B cell (primary cell): ENCODE measurements around the gene TDRD12. TPM values are rescaled to one million over a fixed set of nuclear protein-coding genes. Genes with fewer than 3 reads are reported as not detected.

ENCODE experiments used
- ATAC-seq: fragments of 200-7000 bp; cut with Tn5 transposase; one replicate; pipeline ENCODE4 v1.10.0; 2021; ENCODE audit warnings: low read depth, mild to moderate bottlenecking, moderate number of reproducible peaks, moderate library complexity
- CTCF ChIA-PET: fragments of 350-600 bp; sonication (Branson Sonifier 250); formaldehyde crosslinking; loops from one replicate; lab custom pipeline; 2021; ENCODE audit warnings: antibody characterized with exemption, inconsistent platforms; lab: Charles Lee
- POLR2A ChIA-PET: fragments of 350-600 bp; sonication (Branson Sonifier 250); formaldehyde crosslinking; loops from one replicate; lab custom pipeline; 2021; ENCODE audit warnings: antibody characterized with exemption; lab: Charles Lee
- DNase-seq: peaks from one replicate; pipeline ENCODE4 v3.0.0; 2013
- H2AFZ ChIP-seq: 2 replicates; pipeline ENCODE4 v1.6.1; 2012; ENCODE audit warnings: mild to moderate bottlenecking, low read depth, low read length; ENCODE audit not compliant: insufficient read depth, poor library complexity, severe bottlenecking
- H3K27ac ChIP-seq, 2 donors: 1 replicate in 1 of 2; 2 replicates in 1 of 2; pipeline ENCODE4 v1.5.1; 2012 to 2013; ENCODE audit warnings: low read length in 2 of 2, mild to moderate bottlenecking in 2 of 2, moderate library complexity in 1 of 2
- H3K27me3 ChIP-seq, 4 experiments: fragments of 200-600 bp in 1 of 4; sonication (generic) in 1 of 4; replicated peaks in 1 of 4; 1 replicate in 2 of 4; 2 replicates in 2 of 4; pipeline versions ENCODE4 v1.6.1 to v1.7.0; 2013 to 2016; ENCODE audit warnings: low read length in 3 of 4, mild to moderate bottlenecking in 2 of 4, mixed read lengths in 1 of 4, moderate library complexity in 1 of 4; ENCODE audit not compliant: insufficient read depth in 4 of 4, control insufficient read depth in 3 of 4; ENCODE audit errors: control extremely low read depth in 1 of 4
- H3K36me3 ChIP-seq, 2 experiments: replicated peaks in 1 of 2; 1 replicate in 1 of 2; 2 replicates in 1 of 2; pipeline versions ENCODE4 v1.6.1 to v1.7.1; 2013; ENCODE audit warnings: low read length in 1 of 2; ENCODE audit not compliant: insufficient read depth in 2 of 2, control insufficient read depth in 1 of 2; ENCODE audit errors: control extremely low read depth in 1 of 2, extremely low read depth in 1 of 2
- H3K4me1 ChIP-seq, 2 donors: fragments of 200-600 bp in 1 of 2; sonication (generic) in 1 of 2; 1 replicate in 1 of 2; 2 replicates in 1 of 2; pipeline versions ENCODE4 v1.5.1 to v1.6.1; 2013 to 2017; ENCODE audit warnings: low read length in 2 of 2; ENCODE audit not compliant: control insufficient read depth in 2 of 2, insufficient read depth in 2 of 2
- H3K4me2 ChIP-seq: replicated peaks from 2 replicates; pipeline ENCODE3; 2012; ENCODE audit warnings: mild to moderate bottlenecking, low read depth, low read length; ENCODE audit not compliant: poor library complexity, severe bottlenecking
- H3K4me3 ChIP-seq, 5 experiments: fragments of 200-600 bp in 1 of 5; sonication (generic) in 1 of 5; 1 replicate in 3 of 5; 2 replicates in 2 of 5; pipeline versions ENCODE4 v1.5.1 to v1.7.0; 2011 to 2016; ENCODE audit warnings: low read length in 4 of 5, mild to moderate bottlenecking in 4 of 5, low read depth in 2 of 5, control low read depth in 1 of 5, moderate library complexity in 1 of 5; ENCODE audit not compliant: insufficient read depth in 1 of 5; ENCODE audit errors: control extremely low read depth in 1 of 5, extremely low read depth in 1 of 5
- H3K79me2 ChIP-seq: fragments of 200-600 bp; sonication (generic); one replicate; pipeline ENCODE4 v1.6.0; 2016; ENCODE audit warnings: low read length; ENCODE audit not compliant: control insufficient read depth, insufficient read depth
- H3K9ac ChIP-seq: fragments of 200-600 bp; sonication (generic); 2 replicates; pipeline ENCODE4 v1.6.1; 2017; ENCODE audit warnings: mild to moderate bottlenecking, low read length, moderate library complexity
- H3K9me3 ChIP-seq, 3 donors: one replicate each; pipeline versions ENCODE4 v1.6.1 to v1.7.1; 2013; ENCODE audit warnings: low read length in 2 of 3; ENCODE audit not compliant: control insufficient read depth in 2 of 3, insufficient read depth in 1 of 3; ENCODE audit errors: control extremely low read depth in 1 of 3
- H4K20me1 ChIP-seq: 2 replicates; pipeline ENCODE4 v1.6.0; 2012; ENCODE audit warnings: mild to moderate bottlenecking, low read length; ENCODE audit not compliant: insufficient read depth, control insufficient read depth, poor library complexity, severe bottlenecking
- H3K27ac Mint-ChIP-seq: one replicate; pipeline ENCODE4 v1.8.0; 2021; ENCODE audit warnings: mixed read lengths
- H3K27me3 Mint-ChIP-seq: one replicate; pipeline ENCODE4 v1.8.0; 2021; ENCODE audit warnings: mixed read lengths
- H3K4me1 Mint-ChIP-seq: one replicate; pipeline ENCODE4 v1.8.0; 2021; ENCODE audit warnings: mixed read lengths
- H3K4me3 Mint-ChIP-seq: one replicate; pipeline ENCODE4 v1.8.0; 2021; ENCODE audit warnings: mixed read lengths
- H3K9me3 Mint-ChIP-seq: one replicate; pipeline ENCODE4 v1.8.0; 2022; ENCODE audit warnings: mixed read lengths; ENCODE audit not compliant: insufficient read depth
- EZH2 ChIP-seq: IDR thresholded peaks from 2 replicates; pipeline ENCODE4 v1.6.1; 2012; ENCODE audit warnings: borderline replicate concordance, low read depth, mild to moderate bottlenecking, moderate library complexity, low read length; ENCODE audit not compliant: insufficient read depth, poor library complexity, severe bottlenecking
- whole genome bisulfite sequencing: methylation state at CpG from one replicate; pipeline ENCODE4 v1.1.5; 2013; ENCODE audit warnings: missing lambda C conversion rate; ENCODE audit not compliant: insufficient coverage; 5-methylcytosine and 5-hydroxymethylcytosine counted together
- intact Hi-C: fragments of 100-400 bp; cut with micrococcal nuclease; formaldehyde crosslinking; loops from one replicate; pipeline ENCODE4 v1.10.0; 2022
- polyA plus RNA-seq: library from polyadenylated mRNA; depleted of rRNA; stranded (reverse); fragments of >200 nt; gene quantifications from 2 replicates; pipeline ENCODE4 v1.2.3, GENCODE V29; 2012
- total RNA-seq, 2 donors: library from RNA; stranded (reverse); fragments of 120-200 nt in 1 of 2; gene quantifications; 1 replicate in 1 of 2; 2 replicates in 1 of 2; pipeline versions ENCODE4 v1.2.3 to v1.2.4, GENCODE V29; 2013 to 2022
- TF ChIP-seq, protein P1 (sequence below): fragments of 200-600 bp; IDR thresholded peaks from one replicate; pipeline ENCODE4 v1.8.0; 2022; ENCODE audit warnings: antibody characterized with exemption, mild to moderate bottlenecking

TDRD12 gene
- total and polyA plus RNA-seq, 2 donors (not counting 1 experiment from before 2014, with no cell fraction given), result 0.30 to 1.1 TPM

DNA sequence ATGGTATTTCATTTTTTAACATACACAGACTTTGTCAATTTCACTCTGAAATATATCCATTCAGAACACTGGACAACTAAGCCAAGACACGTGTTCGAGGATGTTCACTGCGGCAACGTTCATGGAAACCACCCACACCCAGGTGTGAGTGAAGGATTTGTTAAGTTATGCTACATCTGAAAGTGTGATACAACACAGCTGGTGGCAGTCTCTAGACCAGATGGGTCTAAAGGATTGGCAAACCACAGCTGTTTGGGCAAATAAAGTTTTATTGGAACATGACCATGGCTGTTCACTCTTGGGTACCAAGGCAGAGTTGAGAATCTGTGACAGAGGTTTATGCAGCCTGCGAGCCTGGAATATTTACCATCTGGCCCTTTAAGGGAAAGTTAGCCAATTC, 138.0 kb downstream of the TDRD12 start:
- Histone ChIP-seq H3K4me3 (no peak overlapping the region), H3K4me2 (no peak overlapping the region), H3K9me3 (no peaks in the 10 kb centered on the region), H3K4me1 (no peaks in the 10 kb centered on the region), H4K20me1 (no peaks in the 10 kb centered on the region), H2AFZ (no peak overlapping the region), H3K79me2 (no peaks in the 10 kb centered on the region), H3K27me3 (no peaks in the 10 kb centered on the region), H3K9ac (no peak overlapping the region), H3K36me3 (no peaks in the 10 kb centered on the region), H3K27ac (no peak overlapping the region)
- no peak overlapping the region for H3K4me3 Mint-ChIP-seq
- TF ChIP-seq, protein P1, sequence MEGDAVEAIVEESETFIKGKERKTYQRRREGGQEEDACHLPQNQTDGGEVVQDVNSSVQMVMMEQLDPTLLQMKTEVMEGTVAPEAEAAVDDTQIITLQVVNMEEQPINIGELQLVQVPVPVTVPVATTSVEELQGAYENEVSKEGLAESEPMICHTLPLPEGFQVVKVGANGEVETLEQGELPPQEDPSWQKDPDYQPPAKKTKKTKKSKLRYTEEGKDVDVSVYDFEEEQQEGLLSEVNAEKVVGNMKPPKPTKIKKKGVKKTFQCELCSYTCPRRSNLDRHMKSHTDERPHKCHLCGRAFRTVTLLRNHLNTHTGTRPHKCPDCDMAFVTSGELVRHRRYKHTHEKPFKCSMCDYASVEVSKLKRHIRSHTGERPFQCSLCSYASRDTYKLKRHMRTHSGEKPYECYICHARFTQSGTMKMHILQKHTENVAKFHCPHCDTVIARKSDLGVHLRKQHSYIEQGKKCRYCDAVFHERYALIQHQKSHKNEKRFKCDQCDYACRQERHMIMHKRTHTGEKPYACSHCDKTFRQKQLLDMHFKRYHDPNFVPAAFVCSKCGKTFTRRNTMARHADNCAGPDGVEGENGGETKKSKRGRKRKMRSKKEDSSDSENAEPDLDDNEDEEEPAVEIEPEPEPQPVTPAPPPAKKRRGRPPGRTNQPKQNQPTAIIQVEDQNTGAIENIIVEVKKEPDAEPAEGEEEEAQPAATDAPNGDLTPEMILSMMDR, result no peak
- TF ChIP-seq EZH2, result no peak
- no peaks in the 10 kb centered on the region for H3K9me3 Mint-ChIP-seq
- ATAC-seq, result no peak
- 100% methylated on average over 1 of the region's 5 CpGs for WGBS
- POLR2A ChIA-PET, result no interaction called here
- H3K4me1 Mint-ChIP-seq, result no peaks in the 10 kb centered on the region
- no peaks in the 10 kb centered on the region for H3K27me3 Mint-ChIP-seq
- CTCF ChIA-PET, result no interaction called here
- H3K27ac Mint-ChIP-seq, result no peak overlapping the region
- DNase-seq, result no peak
- intact Hi-C loops, result no loop called here

DNA sequence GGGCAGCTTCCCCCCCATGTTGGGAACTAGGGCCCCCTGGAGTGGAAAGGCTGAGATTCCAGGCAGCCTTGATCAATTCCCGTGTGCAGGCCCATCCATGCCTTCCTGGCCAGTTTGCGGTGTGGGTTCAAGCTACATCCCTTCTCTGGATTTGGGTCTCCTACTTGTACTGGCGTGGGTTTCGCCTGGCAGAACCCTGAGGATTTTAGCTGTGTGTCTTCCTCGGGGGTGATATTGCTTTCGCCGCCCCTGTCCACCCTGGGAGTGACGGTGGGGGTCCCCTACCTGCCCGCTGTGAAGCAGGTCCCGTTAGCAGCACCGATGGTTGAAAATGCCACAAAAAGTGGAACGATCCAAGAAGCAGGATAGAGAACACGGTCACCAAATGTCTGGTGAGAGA, 138.6 kb downstream of the TDRD12 start:
- Histone ChIP-seq H3K27me3 (no peaks in the 10 kb centered on the region), H3K9me3 (no peaks in the 10 kb centered on the region), H3K79me2 (no peaks in the 10 kb centered on the region), H3K4me3 (no peak overlapping the region), H2AFZ (no peak overlapping the region), H3K9ac (no peak overlapping the region), H3K36me3 (no peaks in the 10 kb centered on the region), H4K20me1 (no peaks in the 10 kb centered on the region), H3K4me1 (no peaks in the 10 kb centered on the region), H3K27ac (no peak overlapping the region), H3K4me2 (no peak overlapping the region)
- no peaks in the 10 kb centered on the region for H3K4me1 Mint-ChIP-seq
- DNase-seq, result no peak
- TF ChIP-seq, protein P1, result no peak
- no peak for TF ChIP-seq EZH2
- H3K27ac Mint-ChIP-seq, result no peak overlapping the region
- intact Hi-C loops, result no loop called here
- no peaks in the 10 kb centered on the region for H3K9me3 Mint-ChIP-seq
- POLR2A ChIA-PET, result no interaction called here
- ATAC-seq, result no peak
- H3K4me3 Mint-ChIP-seq, result no peak overlapping the region
- H3K27me3 Mint-ChIP-seq, result no peaks in the 10 kb centered on the region
- 92% methylated on average over 13 of the region's 13 CpGs for WGBS
- CTCF ChIA-PET, result no interaction called here
